Skin epidermis (tissue), 12 donors: ENCODE measurements around the gene PRR14.

Source experiments
- H3K27ac ChIP-seq, 21 experiments: fragments of 200-600 bp; sonication (generic) in 11 of 21; one replicate each; pipeline ENCODE4 v1.5.0; 2020; ENCODE audit warnings: mild to moderate bottlenecking in 3 of 21, inconsistent platforms in 2 of 21, moderate library complexity in 2 of 21
- H3K4me3 ChIP-seq, 7 experiments: fragments of 200-600 bp; sonication (generic) in 2 of 7; one replicate each; pipeline ENCODE4 v1.5.0; 2020; ENCODE audit warnings: inconsistent platforms in 2 of 7, mild to moderate bottlenecking in 2 of 7, moderate library complexity in 1 of 7

PRR14 gene

GRCh38 chr16:30703971-30704370, 53.2 kb downstream of the PRR14 start:
- no peak overlapping the region for H3K4me3 ChIP-seq
- H3K27ac ChIP-seq = no peak overlapping the region
